ENCODE measurements around the gene KCNB1. TPM values are rescaled to one million over a fixed set of nuclear protein-coding genes. Genes with fewer than 3 reads are reported as not detected.
A peak's percentile ranks its signal among the peaks of the same experiment; 100 is the strongest.

Gene KCNB1
- total RNA-seq, 1 experiment from 2014 or later, result not detected

DNA sequence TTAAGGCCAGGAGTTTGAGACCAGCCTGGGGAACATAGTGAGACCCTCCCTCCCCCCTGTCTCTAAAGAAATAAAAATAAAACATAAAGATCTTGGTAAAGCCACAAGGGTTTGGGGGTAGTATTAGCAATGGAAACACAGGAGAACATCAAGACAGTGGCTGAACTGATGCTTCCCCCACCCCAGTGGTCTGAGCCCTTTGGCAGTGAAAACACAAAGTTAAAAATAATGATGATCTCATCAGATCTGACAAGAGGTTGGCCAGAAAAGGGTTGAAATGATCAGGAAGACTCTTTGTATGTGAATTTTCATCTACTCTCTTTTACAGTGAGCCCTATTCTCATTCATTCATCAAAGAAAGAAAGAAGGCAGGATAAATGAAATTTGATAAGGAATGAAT lies 93.7 kb downstream of the KCNB1 start:
- intact Hi-C loops (cut with micrococcal nuclease; ENCODE audit: unreplicated experiment), result no loop called here

DNA sequence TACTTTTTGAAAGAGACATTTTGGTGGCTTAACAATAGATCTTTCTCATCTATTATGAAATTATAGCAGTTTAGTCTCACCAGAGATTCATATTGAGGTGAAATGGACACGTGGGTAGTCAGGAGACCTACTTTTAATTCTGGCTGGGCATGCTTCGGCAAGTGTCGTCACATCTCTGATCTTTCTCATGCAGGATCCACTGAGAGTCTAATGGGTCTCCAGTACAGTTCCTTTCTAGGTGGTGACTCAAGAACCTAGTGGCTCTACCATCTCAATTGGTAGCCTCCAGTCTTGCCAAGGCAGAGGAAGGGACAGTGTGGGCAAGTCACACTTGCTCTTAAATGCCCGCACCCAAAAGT lies 94.9 kb downstream of the KCNB1 start:
- TF ChIP-seq, protein P1, sequence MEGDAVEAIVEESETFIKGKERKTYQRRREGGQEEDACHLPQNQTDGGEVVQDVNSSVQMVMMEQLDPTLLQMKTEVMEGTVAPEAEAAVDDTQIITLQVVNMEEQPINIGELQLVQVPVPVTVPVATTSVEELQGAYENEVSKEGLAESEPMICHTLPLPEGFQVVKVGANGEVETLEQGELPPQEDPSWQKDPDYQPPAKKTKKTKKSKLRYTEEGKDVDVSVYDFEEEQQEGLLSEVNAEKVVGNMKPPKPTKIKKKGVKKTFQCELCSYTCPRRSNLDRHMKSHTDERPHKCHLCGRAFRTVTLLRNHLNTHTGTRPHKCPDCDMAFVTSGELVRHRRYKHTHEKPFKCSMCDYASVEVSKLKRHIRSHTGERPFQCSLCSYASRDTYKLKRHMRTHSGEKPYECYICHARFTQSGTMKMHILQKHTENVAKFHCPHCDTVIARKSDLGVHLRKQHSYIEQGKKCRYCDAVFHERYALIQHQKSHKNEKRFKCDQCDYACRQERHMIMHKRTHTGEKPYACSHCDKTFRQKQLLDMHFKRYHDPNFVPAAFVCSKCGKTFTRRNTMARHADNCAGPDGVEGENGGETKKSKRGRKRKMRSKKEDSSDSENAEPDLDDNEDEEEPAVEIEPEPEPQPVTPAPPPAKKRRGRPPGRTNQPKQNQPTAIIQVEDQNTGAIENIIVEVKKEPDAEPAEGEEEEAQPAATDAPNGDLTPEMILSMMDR (IDR thresholded peaks at IDR 0.05; ENCODE audit: unreplicated experiment), result no peak
- Mint-ChIP-seq H3K9me3 (ENCODE audit: low read depth, unreplicated experiment) (no peaks in the 10 kb centered on the region), H3K4me1 (ENCODE audit: low read depth, unreplicated experiment) (peaks cover 9% of the 10 kb centered on the region), H3K4me3 (ENCODE audit: low read depth, unreplicated experiment) (no peak overlapping the region), H3K27me3 (ENCODE audit: unreplicated experiment) (peaks cover 99% of the 10 kb centered on the region), H3K36me3 (ENCODE audit: insufficient read depth, unreplicated experiment) (no peaks in the 10 kb centered on the region), H3K27ac (ENCODE audit: unreplicated experiment) (no peak overlapping the region)
- CTCF ChIA-PET, result no interaction called here
- no TSS peak for BruUV-seq (replicated peaks)
- intact Hi-C loops (cut with micrococcal nuclease; ENCODE audit: unreplicated experiment), result no loop called here
- DNase-seq, result no peak

More for the DNA sequence above, 93.7 kb downstream of the KCNB1 start:
- Mint-ChIP-seq H3K27me3 (ENCODE audit: unreplicated experiment) (peaks cover 99% of the 10 kb centered on the region), H3K4me1 (ENCODE audit: low read depth, unreplicated experiment) (peaks cover 15% of the 10 kb centered on the region), H3K27ac (ENCODE audit: unreplicated experiment) (no peak overlapping the region), H3K9me3 (ENCODE audit: low read depth, unreplicated experiment) (no peaks in the 10 kb centered on the region), H3K36me3 (ENCODE audit: insufficient read depth, unreplicated experiment) (no peaks in the 10 kb centered on the region), H3K4me3 (ENCODE audit: low read depth, unreplicated experiment) (no peak overlapping the region)
- CTCF ChIA-PET, result interaction anchor here (1.0 kb wide), 1 partner anchor 14 kb away, joined by 3 read pairs; no protein-coding TSS in a partner anchor
- no peak for DNase-seq
- BruUV-seq (replicated peaks), result no TSS peak
- TF ChIP-seq, protein P1 (IDR thresholded peaks at IDR 0.05; ENCODE audit: unreplicated experiment), result no peak

DNA sequence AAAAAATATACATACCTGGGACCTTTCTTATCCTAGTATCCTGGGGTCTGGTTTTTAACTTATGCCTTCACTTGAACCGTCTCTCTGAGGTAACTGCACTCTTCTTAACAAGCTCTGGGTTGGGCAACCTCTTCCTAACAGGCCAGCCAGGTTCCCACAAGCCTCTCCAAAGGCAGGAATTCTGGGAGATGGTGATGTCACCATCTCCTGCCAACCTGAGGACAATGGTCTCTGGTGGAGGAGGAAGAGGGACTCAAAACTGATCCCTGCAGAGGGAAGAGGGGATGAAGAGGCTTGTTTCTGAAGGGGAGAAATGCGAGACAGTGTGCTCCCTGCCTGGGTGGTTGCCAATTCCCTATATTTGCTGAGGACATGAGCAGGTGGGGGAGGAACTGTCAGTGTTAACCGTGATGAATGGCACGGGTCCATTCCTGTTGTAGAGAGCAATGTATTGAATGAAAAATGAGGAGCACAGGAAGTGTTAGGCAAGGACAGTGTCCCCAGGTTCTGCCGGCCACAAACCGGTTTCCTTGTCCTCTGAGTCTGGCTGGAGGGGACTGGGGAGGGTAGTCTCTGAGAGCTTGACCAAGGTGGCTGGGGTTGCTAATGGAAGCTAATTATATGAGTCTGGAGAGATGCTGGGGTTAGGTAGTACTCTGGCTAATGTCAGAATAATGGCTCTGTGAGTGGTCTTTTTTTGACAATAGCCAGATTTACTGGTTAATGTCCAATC lies 95.5 kb downstream of the KCNB1 start:
- intact Hi-C loops (cut with micrococcal nuclease; ENCODE audit: unreplicated experiment), result no loop called here
- H3K27ac Mint-ChIP-seq (ENCODE audit: unreplicated experiment), result no peak overlapping the region
- no peak for DNase-seq
- no peak overlapping the region for H3K4me3 Mint-ChIP-seq (ENCODE audit: low read depth, unreplicated experiment)
- peaks cover 99% of the 10 kb centered on the region for H3K27me3 Mint-ChIP-seq (ENCODE audit: unreplicated experiment)
- CTCF ChIA-PET, result interaction anchor here (0.7 kb wide), 1 partner anchor 65 kb away, joined by 12 read pairs; no protein-coding TSS in a partner anchor
- TF ChIP-seq, protein P1 (IDR thresholded peaks at IDR 0.05; ENCODE audit: unreplicated experiment), result no peak
- no peaks in the 10 kb centered on the region for H3K9me3 Mint-ChIP-seq (ENCODE audit: low read depth, unreplicated experiment)
- no TSS peak for BruUV-seq (replicated peaks)
- H3K36me3 Mint-ChIP-seq (ENCODE audit: insufficient read depth, unreplicated experiment), result no peaks in the 10 kb centered on the region
- peaks cover 8% of the 10 kb centered on the region for H3K4me1 Mint-ChIP-seq (ENCODE audit: low read depth, unreplicated experiment)

DNA sequence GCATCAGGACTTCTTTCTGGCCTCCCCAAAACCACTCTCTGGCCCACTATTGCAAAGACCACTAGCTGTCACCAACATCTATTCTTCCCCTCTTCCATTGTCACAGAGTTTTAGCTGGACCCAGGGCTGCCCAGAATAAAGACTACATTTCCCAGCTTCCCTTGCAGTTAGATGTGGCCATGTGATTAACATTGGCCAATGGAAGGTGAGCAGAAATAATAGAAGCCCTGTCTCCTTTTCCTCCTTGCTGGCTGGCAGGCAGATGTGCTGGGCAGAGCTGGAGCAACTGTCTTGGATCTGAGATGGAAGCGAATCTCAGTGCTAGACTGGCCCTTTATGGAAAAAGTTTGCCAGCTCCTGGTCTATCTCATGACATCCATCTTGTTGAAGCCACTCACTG lies 97.0 kb downstream of the KCNB1 start:
- H3K36me3 Mint-ChIP-seq (ENCODE audit: insufficient read depth, unreplicated experiment), result no peaks in the 10 kb centered on the region
- H3K27me3 Mint-ChIP-seq (ENCODE audit: unreplicated experiment), result peaks cover 93% of the 10 kb centered on the region
- BruUV-seq (replicated peaks), result no TSS peak
- intact Hi-C loops (cut with micrococcal nuclease; ENCODE audit: unreplicated experiment), result no loop called here
- H3K27ac Mint-ChIP-seq (ENCODE audit: unreplicated experiment), result no peak overlapping the region
- CTCF ChIA-PET, result interaction anchor here (0.8 to 3.8 kb wide), 6 partner anchors 11 to 156 kb away, joined by 3 to 22 read pairs (median 5); no protein-coding TSS in a partner anchor
- H3K4me1 Mint-ChIP-seq (ENCODE audit: low read depth, unreplicated experiment), result peaks cover 8% of the 10 kb centered on the region
- H3K4me3 Mint-ChIP-seq (ENCODE audit: low read depth, unreplicated experiment), result no peak overlapping the region
- H3K9me3 Mint-ChIP-seq (ENCODE audit: low read depth, unreplicated experiment), result no peaks in the 10 kb centered on the region
- TF ChIP-seq, protein P1 (IDR thresholded peaks at IDR 0.05; ENCODE audit: unreplicated experiment), result no peak
- peak; percentile 53 for DNase-seq

All from Calu3 (cell line).